Uterus (tissue), 2 donors: Measurements from ENCODE around the gene FOS.

ENCODE experiments used
- CTCF ChIP-seq, 4 experiments: fragments of 200-600 bp in 2 of 4; fragments of 450-650 bp in 2 of 4; sonication (generic) in 2 of 4; IDR thresholded peaks; one replicate each; pipeline ENCODE4 v1.5.1; 2016 to 2019; ENCODE audit warnings: antibody characterized with exemption in 4 of 4, mild to moderate bottlenecking in 2 of 4, moderate library complexity in 1 of 4
- POLR2A ChIP-seq, 2 donors: fragments of 450-650 bp; IDR thresholded peaks; one replicate each; pipeline ENCODE4 v1.6.1; 2016; ENCODE audit warnings: antibody characterized with exemption in 2 of 2, mild to moderate bottlenecking in 1 of 2, moderate library complexity in 1 of 2

DNA sequence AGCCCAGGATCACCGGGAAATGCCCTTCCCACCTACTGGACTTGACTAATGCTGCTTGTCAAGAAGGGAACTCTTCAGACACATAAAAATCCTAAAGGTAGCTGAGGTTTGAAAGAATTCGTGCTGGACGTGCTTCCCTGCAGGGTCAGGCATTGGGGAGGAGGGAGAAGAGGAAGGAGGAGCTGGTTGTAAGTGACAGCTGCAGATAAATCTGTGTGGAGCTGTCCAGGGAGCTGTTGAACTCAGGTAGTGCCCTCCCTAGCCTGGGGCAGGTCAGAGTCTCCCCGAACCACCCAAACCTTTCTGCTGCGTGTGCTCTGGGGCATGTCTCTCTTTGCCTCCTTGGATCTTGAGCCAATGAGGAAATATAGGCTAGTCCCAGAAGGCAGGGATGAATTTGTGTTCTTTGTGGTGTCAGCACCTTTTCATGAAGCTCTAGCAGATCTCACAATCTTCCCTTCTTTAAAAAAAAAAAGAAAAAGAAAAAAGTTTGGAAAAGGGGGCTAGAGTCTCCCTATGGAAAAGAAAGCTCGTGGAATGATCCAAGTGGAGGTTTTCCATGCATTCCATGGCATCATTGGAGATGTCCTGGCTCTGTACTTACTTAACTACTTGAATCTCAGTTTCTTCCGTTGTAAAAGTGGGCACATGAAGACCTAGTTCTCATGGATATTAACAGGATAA lies 23.6 kb upstream of the FOS start:
- TF ChIP-seq CTCF (IDR thresholded peaks at IDR 0.05) (no peak), POLR2A (IDR thresholded peaks at IDR 0.05) (no peak)
